Heart left ventricle (tissue), 16 donors: ENCODE data around the gene NACC2. TPM values are rescaled to one million over a fixed set of nuclear protein-coding genes. Genes with fewer than 3 reads are reported as not detected.
"Not testable (repeated sequence)": the region's sequence is repeated elsewhere in the genome, so short reads cannot be mapped to it uniquely, and the experiment has no call there.

Experiments
- ATAC-seq, 4 donors: fragments of 200-7000 bp; cut with Tn5 transposase; one replicate each; pipeline ENCODE4 v1.9.1; 2020 to 2022; ENCODE audit warnings: moderate library complexity in 4 of 4, mild to moderate bottlenecking in 3 of 4, moderate number of reproducible peaks in 1 of 4
- DNase-seq, 5 donors: peaks; one replicate each; pipeline ENCODE4 v3.0.0-alpha.2; 2020
- H3K27ac ChIP-seq, 12 donors: fragments of 200-600 bp; sonication (generic) in 4 of 12; one replicate each; pipeline versions ENCODE4 v1.5.0 to v1.8.0; 2016 to 2022; ENCODE audit warnings: mild to moderate bottlenecking in 2 of 12
- H3K27me3 ChIP-seq, 9 donors: fragments of 200-600 bp; sonication (generic) in 2 of 9; one replicate each; pipeline versions ENCODE4 v1.5.1 to v1.8.0; 2016 to 2022; ENCODE audit warnings: mild to moderate bottlenecking in 3 of 9
- H3K36me3 ChIP-seq, 9 donors: fragments of 200-600 bp; sonication (generic) in 2 of 9; one replicate each; pipeline versions ENCODE4 v1.5.0 to v1.8.0; 2018 to 2022; ENCODE audit warnings: mild to moderate bottlenecking in 2 of 9
- H3K4me1 ChIP-seq, 12 donors: fragments of 200-600 bp; sonication (generic) in 4 of 12; one replicate each; pipeline versions ENCODE4 v1.5.0 to v1.8.0; 2016 to 2022; ENCODE audit warnings: mild to moderate bottlenecking in 3 of 12
- H3K4me3 ChIP-seq, 12 donors: fragments of 200-600 bp; sonication (generic) in 4 of 12; one replicate each; pipeline versions ENCODE4 v1.5.0 to v1.8.0; 2017 to 2022; ENCODE audit warnings: mild to moderate bottlenecking in 9 of 12, moderate library complexity in 4 of 12
- H3K9me3 ChIP-seq, 12 donors: fragments of 200-600 bp; sonication (generic) in 4 of 12; one replicate each; pipeline versions ENCODE4 v1.5.0 to v1.8.0; 2016 to 2022; ENCODE audit warnings: mild to moderate bottlenecking in 1 of 12
- POLR2A ChIP-seq, 2 donors: fragments of 450-650 bp; IDR thresholded peaks; one replicate each; pipeline ENCODE4 v1.6.1; 2017; ENCODE audit warnings: antibody characterized with exemption in 2 of 2, mild to moderate bottlenecking in 2 of 2, moderate library complexity in 2 of 2
- WGBS, 4 donors: extraction: QIAGEN DNeasy Blood & Tissue Kit in 2 of 4; methylation state at CpG; one replicate each; pipeline versions ENCODE4 v1.1.5 to v1.1.7; 2013 to 2018; 5-methylcytosine and 5-hydroxymethylcytosine counted together
- intact Hi-C, 10 donors: fragments of 100-400 bp; cut with DNase I; formaldehyde crosslinking; loops; one replicate each; pipeline versions ENCODE4 v1.11.1 to v1.14.2; 2022
- polyA plus RNA-seq, 2 donors: library from polyadenylated mRNA; stranded (reverse); fragments of 200-250 nt; gene quantifications; one replicate each; pipeline ENCODE4 v1.2.3, GENCODE V29; 2013
- total RNA-seq, 9 donors: library from RNA; depleted of rRNA in 2 of 9; stranded (reverse); fragments of >200 nt in 2 of 9; fragmentation: NEBNext Ultra II Directional in 3 of 9; extraction: Animal tissue kit (Norgen Biotek cat#: 25700) in 3 of 9; gene quantifications; one replicate each; pipeline versions ENCODE4 v1.1.0 to v1.2.4, GENCODE V29; 2016 to 2023
- TF ChIP-seq, protein P1 (sequence below), 12 donors: fragments of 200-600 bp; sonication (generic) in 4 of 12; IDR thresholded peaks; one replicate each; pipeline versions ENCODE4 v1.5.0 to v1.8.0; 2018 to 2022; ENCODE audit warnings: antibody characterized with exemption in 12 of 12, mild to moderate bottlenecking in 5 of 12
- donor health status: ischemic (EF 13 %, LVEDD 7.1; RV severe dilation, severe dysfunction).
- donor health status: healthy with polysubstance abuse.
- donor health status: DM: no; HTN: yes; CAD: no.
- donor health status: DM: no; HTN: no; CAD: no.
- donor health status: ischemic (EF 25% LVEDD 6.9; RV normal size, moderate dysfunction).
- donor health status: ischemic (EF 25% LVEDD 5.7; RV mildly dilated, moderate dysfunction).
- donor health status: healthy.
- donor health status: DM: yes; HTN: yes; CAD: no.
- donor health status: ischemic (EF 35%, LVEDD 5.7; RV mildly dilated, moderate dysfunction).
- donor health status: nonischemic (EF 11% LVEDD 7.7; RV severe dilation, severe dysfunction).
- donor health status: DM: yes; HTN: yes; CAD: no.
- donor health status: PGD.
- donor health status: ischemic (EF 29% LVEDD 5.4; RV normal size, mild dysfunction).
- donor health status: nonischemic (EF 23%, LVEDD 6.1; RV moderate dilation, normal function).

The NACC2 gene
- total and polyA plus RNA-seq, 11 donors: 17.9 to 66.5 (median 47.4) TPM

DNA sequence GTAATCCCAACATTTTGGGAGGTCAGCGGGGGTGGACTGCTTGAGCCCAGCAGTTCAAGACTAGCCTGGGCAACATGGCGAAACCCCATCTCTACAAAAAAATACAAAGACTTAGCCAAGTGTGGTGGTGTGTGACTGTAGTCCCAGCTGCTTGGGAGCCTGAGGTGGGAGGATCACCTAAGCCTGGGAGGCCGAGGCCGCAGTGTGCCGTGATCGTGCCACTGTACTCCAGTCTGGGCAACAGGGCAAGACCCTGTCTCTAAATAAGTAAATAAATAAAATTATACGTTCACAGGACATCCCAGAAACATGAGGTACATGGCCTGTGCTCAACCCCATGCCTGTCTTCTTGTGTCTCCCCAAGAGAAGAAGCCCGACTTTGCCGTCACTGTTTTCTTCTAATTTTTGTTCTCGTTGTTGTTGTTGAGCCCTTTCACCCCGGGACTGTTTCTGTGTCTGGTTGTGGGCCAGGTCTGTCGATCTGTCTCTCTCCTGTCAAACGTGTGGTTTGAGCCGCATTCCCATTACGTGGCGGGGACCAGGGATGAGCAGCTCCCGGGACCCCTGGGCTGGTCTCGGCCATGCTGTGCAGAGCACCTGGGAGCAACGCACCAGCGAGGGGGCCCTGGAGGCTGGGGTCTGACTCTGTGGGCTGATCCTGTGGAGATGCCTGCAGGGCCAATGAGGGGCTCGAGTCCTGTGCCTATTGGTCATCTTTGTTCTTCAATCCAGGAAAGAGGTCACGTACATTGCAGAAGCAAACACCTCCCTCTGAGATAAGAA lies 32.2 kb downstream of the NACC2 start:
- Histone ChIP-seq H3K36me3 (peaks cover 0 to 11% (median 8%) of the 10 kb centered on the region in 9 donors), H3K9me3 (peaks cover 0 to 2% (median 0%) of the 10 kb centered on the region in 12 donors), H3K4me3 (no peak overlapping the region), H3K4me1 (peaks cover 0 to 32% (median 5%) of the 10 kb centered on the region in 12 donors), H3K27ac (no peak overlapping the region), H3K27me3 (no peaks in the 10 kb centered on the region)
- no peak for ATAC-seq
- TF ChIP-seq, protein P1, sequence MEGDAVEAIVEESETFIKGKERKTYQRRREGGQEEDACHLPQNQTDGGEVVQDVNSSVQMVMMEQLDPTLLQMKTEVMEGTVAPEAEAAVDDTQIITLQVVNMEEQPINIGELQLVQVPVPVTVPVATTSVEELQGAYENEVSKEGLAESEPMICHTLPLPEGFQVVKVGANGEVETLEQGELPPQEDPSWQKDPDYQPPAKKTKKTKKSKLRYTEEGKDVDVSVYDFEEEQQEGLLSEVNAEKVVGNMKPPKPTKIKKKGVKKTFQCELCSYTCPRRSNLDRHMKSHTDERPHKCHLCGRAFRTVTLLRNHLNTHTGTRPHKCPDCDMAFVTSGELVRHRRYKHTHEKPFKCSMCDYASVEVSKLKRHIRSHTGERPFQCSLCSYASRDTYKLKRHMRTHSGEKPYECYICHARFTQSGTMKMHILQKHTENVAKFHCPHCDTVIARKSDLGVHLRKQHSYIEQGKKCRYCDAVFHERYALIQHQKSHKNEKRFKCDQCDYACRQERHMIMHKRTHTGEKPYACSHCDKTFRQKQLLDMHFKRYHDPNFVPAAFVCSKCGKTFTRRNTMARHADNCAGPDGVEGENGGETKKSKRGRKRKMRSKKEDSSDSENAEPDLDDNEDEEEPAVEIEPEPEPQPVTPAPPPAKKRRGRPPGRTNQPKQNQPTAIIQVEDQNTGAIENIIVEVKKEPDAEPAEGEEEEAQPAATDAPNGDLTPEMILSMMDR (IDR thresholded peaks at IDR 0.05): no peak
- no peak for TF ChIP-seq POLR2A (IDR thresholded peaks at IDR 0.05)
- WGBS, 4 donors: 88 to 93% (median 89%) methylated on average over 22 of the region's 22 CpGs
- intact Hi-C loops: no loop called here
- peak in 1 of 5 donors; percentile 50 for DNase-seq

DNA sequence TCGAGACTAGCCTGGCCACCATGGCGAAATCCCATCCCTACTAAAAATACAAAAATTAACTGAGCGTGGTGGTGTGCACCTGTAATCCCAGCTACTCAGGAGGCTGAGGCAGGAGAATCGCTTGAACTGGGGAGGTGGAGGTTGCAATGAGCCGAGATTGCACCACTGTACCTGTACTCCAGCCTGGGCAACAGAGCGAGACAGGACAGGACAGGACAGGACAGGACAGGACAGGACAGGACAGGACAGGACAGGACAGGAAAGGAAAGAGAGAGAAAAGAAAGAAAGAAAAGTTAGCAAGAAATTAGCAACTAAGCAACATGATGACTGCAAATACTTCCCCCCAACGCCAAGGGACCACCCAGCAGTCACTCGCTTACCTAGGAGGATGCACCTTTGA lies 33.2 kb downstream of the NACC2 start:
- H3K27me3 ChIP-seq, H3K9me3 ChIP-seq, H3K4me3 ChIP-seq, H3K27ac ChIP-seq, DNase-seq, intact Hi-C loops, ATAC-seq: not testable (repeated sequence)
- H3K4me1 ChIP-seq: peaks cover 0 to 33% (median 5%) of the 10 kb centered on the region in 12 donors
- WGBS, 4 donors: 96 to 98% (median 98%) methylated on average over 8 of the region's 8 CpGs
- peaks cover 0 to 10% (median 7%) of the 10 kb centered on the region in 9 donors for H3K36me3 ChIP-seq

DNA sequence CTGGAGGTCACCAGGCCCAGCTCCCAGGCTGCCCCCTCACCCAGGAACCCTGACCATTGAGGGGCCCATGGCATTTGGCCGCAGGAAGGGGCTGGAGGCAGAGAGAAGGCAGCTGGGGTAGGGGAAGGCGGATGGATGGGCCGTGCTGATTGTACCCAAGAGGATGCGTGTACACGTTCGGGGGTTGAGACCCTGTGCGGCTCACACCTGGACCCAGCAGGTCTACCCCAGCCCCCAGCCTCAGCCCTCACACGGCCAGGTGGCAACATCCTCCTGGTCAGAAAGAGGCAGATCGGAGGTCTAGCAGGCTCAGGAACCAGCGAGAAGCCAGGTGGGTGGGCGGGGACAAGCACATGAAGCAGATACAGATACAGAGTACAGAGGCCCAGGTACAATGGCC lies 33.7 kb downstream of the NACC2 start:
- H3K4me1 ChIP-seq: peaks cover 0 to 38% (median 6%) of the 10 kb centered on the region in 12 donors
- H3K27me3 ChIP-seq: no peaks in the 10 kb centered on the region
- no peak for TF ChIP-seq POLR2A (IDR thresholded peaks at IDR 0.05)
- TF ChIP-seq, protein P1 (IDR thresholded peaks at IDR 0.05): no peak
- H3K36me3 ChIP-seq: peaks cover 0 to 10% (median 7%) of the 10 kb centered on the region in 9 donors
- peak in 1 of 5 donors; percentile 17 for DNase-seq
- H3K4me3 ChIP-seq: no peak overlapping the region
- intact Hi-C loops: no loop called here
- no peak overlapping the region for H3K27ac ChIP-seq
- WGBS, 4 donors: 92 to 97% (median 95%) methylated on average over 11 of the region's 11 CpGs
- H3K9me3 ChIP-seq: no peaks in the 10 kb centered on the region
- ATAC-seq: no peak

DNA sequence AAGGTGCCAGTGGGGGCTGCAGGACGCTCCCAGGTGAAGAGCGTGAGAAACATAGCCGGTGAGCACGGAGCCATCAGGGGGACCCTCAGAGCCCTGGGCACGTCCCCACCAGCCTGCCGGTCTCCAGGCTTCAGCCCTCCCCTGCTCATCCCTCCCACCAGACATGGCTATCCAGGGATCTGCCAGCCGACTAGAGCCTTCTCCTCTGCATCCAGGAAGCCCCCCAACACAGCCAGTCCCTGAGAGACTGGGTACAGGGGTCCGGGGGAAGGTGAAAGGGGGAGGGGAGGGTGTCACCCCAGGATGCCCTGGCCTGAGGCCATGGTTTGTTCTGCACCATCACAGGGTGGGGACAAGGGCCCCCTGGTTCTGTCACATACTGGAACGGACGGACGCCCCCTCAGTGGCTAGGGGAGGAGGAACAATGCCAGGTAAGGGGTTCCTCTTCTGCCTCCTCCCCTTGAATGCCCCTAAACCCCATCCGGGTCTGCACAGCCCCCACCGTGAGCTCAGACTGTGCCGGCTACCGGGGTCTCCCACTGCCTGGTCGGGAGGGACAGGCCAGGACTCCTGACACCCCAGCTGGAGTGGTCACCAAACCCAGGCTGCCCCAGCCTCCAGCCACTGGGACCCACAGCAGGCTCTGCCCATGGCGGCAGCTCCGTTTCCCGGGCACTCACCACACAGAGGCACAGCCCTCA lies 34.3 kb downstream of the NACC2 start:
- H3K4me3 ChIP-seq: no peak overlapping the region
- DNase-seq: peak in 1 of 5 donors; percentile 47
- peaks cover 0 to 44% (median 10%) of the 10 kb centered on the region in 12 donors for H3K4me1 ChIP-seq
- no peaks in the 10 kb centered on the region for H3K27me3 ChIP-seq
- TF ChIP-seq, protein P1 (IDR thresholded peaks at IDR 0.05): no peak
- no peak for TF ChIP-seq POLR2A (IDR thresholded peaks at IDR 0.05)
- intact Hi-C loops: no loop called here
- no peak overlapping the region for H3K27ac ChIP-seq
- ATAC-seq: no peak
- H3K9me3 ChIP-seq: no peaks in the 10 kb centered on the region
- 79 to 87% (median 86%) methylated on average over 7 to 19 of the region's 19 CpGs for WGBS, 4 donors
- H3K36me3 ChIP-seq: peaks cover 0 to 10% (median 7%) of the 10 kb centered on the region in 9 donors
